Measurements from ENCODE around the gene FAS.

The FAS gene

GRCh38 chr10:88990384-88991160 is at the start of gene FAS:
Gene FAS (plus strand): TSS chr10:88990798. CDS start chr10:88990877, 79 bp downstream.
- DNase-seq: no peak

GRCh38 chr10:88941026-88941425 is 49.6 kb upstream of the FAS start:
- no peak for DNase-seq

- no peak for DNase-seq
Observed at GRCh38 chr10:88943778-88944177, 46.8 kb upstream of the FAS start.

- no peak for DNase-seq
Observed at GRCh38 chr10:88944813-88945212, 45.8 kb upstream of the FAS start.

GRCh38 chr10:88946200-88946599 is 44.4 kb upstream of the FAS start:
- no peak for DNase-seq

- no peak for DNase-seq
Observed at GRCh38 chr10:88946965-88947590, 43.5 kb upstream of the FAS start.

- DNase-seq: no peak
Observed at GRCh38 chr10:88949051-88949450, 41.5 kb upstream of the FAS start.

GRCh38 chr10:88949912-88950837 is 40.4 kb upstream of the FAS start:
- DNase-seq: no peak

- DNase-seq: no peak
Observed at GRCh38 chr10:88952647-88953111, 37.9 kb upstream of the FAS start, which contains the start of gene ACTA2. Gene ACTA2 (minus strand): TSS chr10:88952773. CDS start chr10:88948930, 3,843 bp downstream.

GRCh38 chr10:88953662-88954061 is 36.9 kb upstream of the FAS start:
- DNase-seq: no peak

GRCh38 chr10:88954458-88955083 is 36.0 kb upstream of the FAS start:
- DNase-seq: no peak

GRCh38 chr10:88957381-88957780 is 33.2 kb upstream of the FAS start:
- no peak for DNase-seq

- DNase-seq: no peak
Observed at GRCh38 chr10:88958721-88959120, 31.9 kb upstream of the FAS start.

GRCh38 chr10:88960802-88961201 is 29.8 kb upstream of the FAS start:
- DNase-seq: no peak

- DNase-seq: no peak
Observed at GRCh38 chr10:88961266-88961665, 29.3 kb upstream of the FAS start.

GRCh38 chr10:88962336-88962735 is 28.3 kb upstream of the FAS start:
- no peak for DNase-seq

GRCh38 chr10:88963318-88963717 is 27.3 kb upstream of the FAS start:
- DNase-seq: no peak

- DNase-seq: no peak
Observed at GRCh38 chr10:88964360-88964759, 26.2 kb upstream of the FAS start.

- no peak for DNase-seq
Observed at GRCh38 chr10:88964869-88965415, 25.7 kb upstream of the FAS start.

GRCh38 chr10:88966797-88967196 is 23.8 kb upstream of the FAS start:
- DNase-seq: no peak

GRCh38 chr10:88968391-88968790 is 22.2 kb upstream of the FAS start:
- no peak for DNase-seq
